ENCODE data around the gene PPIL4. TPM values are rescaled to one million over a fixed set of nuclear protein-coding genes. Genes with fewer than 3 reads are reported as not detected.

The PPIL4 gene
- total RNA-seq, 1 experiment from 2014 or later: 27.7 TPM

- Mint-ChIP-seq H3K4me3 (no peak overlapping the region), H3K27ac (no peak overlapping the region), H3K9me3 (no peaks in the 10 kb centered on the region), H3K27me3 (ENCODE audit: low read depth) (no peaks in the 10 kb centered on the region), H3K36me3 (peaks cover 3% of the 10 kb centered on the region; the same call in 1 of the 2 replicates), H3K4me1 (no peaks in the 10 kb centered on the region)
- POLR2A ChIA-PET: interaction anchor here (0.7 kb wide), 1 partner anchor 50 kb away, joined by 3 read pairs; no protein-coding TSS in a partner anchor
- no peak for TF ChIP-seq SMAD4 (CRISPR knock-in tag; IDR thresholded peaks at IDR 0.05)
- no peak for TF ChIP-seq NFYB (CRISPR knock-in tag; conservative IDR thresholded peaks at IDR 0.05; ENCODE audit: low read depth)
- no peak for TF ChIP-seq TEAD4 (CRISPR knock-in tag; IDR thresholded peaks at IDR 0.05)
- no peak for TF ChIP-seq AR (CRISPR knock-in tag; IDR thresholded peaks at IDR 0.05)
- no peak for TF ChIP-seq NR3C1 (CRISPR knock-in tag; conservative IDR thresholded peaks at IDR 0.05; ENCODE audit: low read depth)
- no peak for TF ChIP-seq PRRX2 (CRISPR knock-in tag; IDR thresholded peaks at IDR 0.05)
- TF ChIP-seq CBFB (CRISPR knock-in tag; IDR thresholded peaks at IDR 0.05; ENCODE audit: low read depth): no peak
- no peak for ATAC-seq
- CTCF ChIA-PET: no interaction called here
- no peak for DNase-seq (ENCODE audit: low spot score)
Measured at GRCh38 chr6:149501201-149501600, 44.6 kb downstream of the PPIL4 start.

GRCh38 chr6:149500096-149500495, 45.7 kb downstream of the PPIL4 start:
- no peaks in the 10 kb centered on the region for H3K9me3 Mint-ChIP-seq
- no peak overlapping the region for H3K27ac Mint-ChIP-seq
- ATAC-seq: no peak
- ChIA-PET POLR2A (no interaction called here), CTCF (no interaction called here)
- no peaks in the 10 kb centered on the region for H3K4me1 Mint-ChIP-seq
- TF ChIP-seq SMAD4 (CRISPR knock-in tag; IDR thresholded peaks at IDR 0.05) (no peak), NR1H2 (CRISPR knock-in tag; IDR thresholded peaks at IDR 0.05) (no peak), AFF4 (CRISPR knock-in tag; IDR thresholded peaks at IDR 0.05; ENCODE audit: borderline replicate concordance) (no peak), ZNF281 (CRISPR knock-in tag; IDR thresholded peaks at IDR 0.05) (no peak), ZBTB21 (CRISPR knock-in tag; IDR thresholded peaks at IDR 0.05; ENCODE audit: borderline replicate concordance) (no peak), ESRRA (CRISPR knock-in tag; IDR thresholded peaks at IDR 0.05; ENCODE audit: borderline replicate concordance) (no peak), JAZF1 (CRISPR knock-in tag; IDR thresholded peaks at IDR 0.05) (no peak), ZNF671 (CRISPR knock-in tag; IDR thresholded peaks at IDR 0.05) (no peak), CREM (CRISPR knock-in tag; IDR thresholded peaks at IDR 0.05) (no peak), TEAD1 (CRISPR knock-in tag; IDR thresholded peaks at IDR 0.05) (no peak), FOXP4 (CRISPR knock-in tag; IDR thresholded peaks at IDR 0.05) (no peak), ZSCAN18 (CRISPR knock-in tag; IDR thresholded peaks at IDR 0.05) (no peak), USF2 (CRISPR knock-in tag; IDR thresholded peaks at IDR 0.05) (no peak), PREB (CRISPR knock-in tag; IDR thresholded peaks at IDR 0.05; ENCODE audit: borderline replicate concordance) (no peak), GABPB1 (CRISPR knock-in tag; IDR thresholded peaks at IDR 0.05) (no peak)
- no peak overlapping the region for H3K4me3 Mint-ChIP-seq
- no peak for DNase-seq (ENCODE audit: low spot score)
- H3K27me3 Mint-ChIP-seq (ENCODE audit: low read depth): no peaks in the 10 kb centered on the region
- no peaks in the 10 kb centered on the region for H3K36me3 Mint-ChIP-seq

Data from WTC11 (cell line).